ENCODE measurements around the gene SMG5.

The SMG5 gene

DNA sequence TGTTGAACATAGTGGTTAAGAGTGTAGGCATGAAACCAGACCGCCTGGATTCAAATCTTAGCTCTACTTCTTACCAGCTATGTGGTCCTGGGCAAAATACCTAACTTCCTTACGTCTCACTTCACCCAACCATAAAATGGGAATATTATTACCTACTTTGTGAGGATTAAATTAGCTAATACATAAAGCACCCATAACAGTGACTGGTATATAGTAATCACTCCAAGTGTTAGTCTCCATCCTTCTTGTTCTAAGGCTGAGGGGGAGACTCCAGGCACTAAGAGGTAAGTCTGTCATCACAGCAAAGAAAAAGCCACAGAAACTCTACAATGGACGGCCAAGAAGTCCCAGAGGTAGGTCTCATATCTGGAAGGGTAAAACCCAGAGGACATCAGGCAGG lies 2.8 kb downstream of the SMG5 start:
- no peak for DNase-seq

DNA sequence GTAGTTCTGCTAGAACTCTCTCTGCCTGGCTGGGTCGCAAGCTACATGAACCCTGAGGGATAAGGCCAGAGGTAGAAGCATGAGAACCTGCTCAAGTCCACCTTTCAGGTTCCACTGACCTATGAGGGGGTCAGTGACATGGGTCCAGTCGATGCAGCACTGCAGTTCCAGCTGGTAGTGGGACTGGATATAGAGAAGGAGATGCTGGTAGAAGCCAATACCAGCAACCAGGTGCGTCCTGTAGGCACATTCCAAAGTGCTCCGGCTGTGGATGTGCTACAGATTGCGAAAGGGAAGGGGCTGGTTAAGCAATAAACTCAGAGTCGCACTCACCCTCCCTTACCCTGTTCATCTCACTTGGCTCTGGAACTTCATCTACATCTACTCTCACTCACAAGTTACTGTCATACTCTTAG lies 5.7 kb downstream of the SMG5 start:
- no peak for DNase-seq

DNA sequence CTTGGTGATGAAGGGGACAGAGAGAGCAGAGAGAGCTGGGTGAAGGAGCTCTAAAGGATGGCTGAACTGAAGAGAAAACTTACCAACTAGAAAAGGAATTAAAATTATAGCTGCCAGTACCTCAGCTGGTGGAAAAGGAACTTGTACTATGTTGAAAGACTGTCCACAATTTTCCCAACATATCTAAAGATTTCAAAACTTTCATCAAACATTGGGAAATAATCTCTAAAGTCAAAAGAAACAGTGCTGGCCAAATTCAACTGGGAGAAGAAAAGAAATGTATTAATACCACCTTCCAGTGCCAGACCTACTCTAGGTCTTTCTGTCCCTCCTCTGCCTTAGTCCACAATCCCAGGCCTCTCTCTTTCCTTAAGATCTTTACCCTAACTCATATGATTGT lies 6.1 kb downstream of the SMG5 start:
- no peak for DNase-seq

DNA sequence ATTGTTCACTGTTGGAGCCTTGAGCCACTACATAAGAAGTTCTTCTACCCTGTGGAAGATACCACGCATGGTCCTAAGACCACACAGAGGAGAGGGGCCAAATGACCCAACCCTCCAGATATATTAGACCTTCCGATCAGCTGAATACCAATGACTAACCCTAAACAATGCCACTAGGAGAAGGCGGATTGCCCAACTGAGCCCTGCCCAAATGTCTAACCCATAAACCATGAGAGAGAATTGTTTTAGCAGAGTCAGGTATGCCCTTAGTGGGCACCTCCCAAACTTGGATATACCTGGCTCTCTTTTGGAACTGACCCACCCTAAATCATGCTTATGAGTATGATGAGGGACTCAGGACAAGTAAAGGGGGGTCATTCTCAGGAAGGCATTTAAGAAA lies 12.3 kb downstream of the SMG5 start:
- DNase-seq, result no peak

DNA sequence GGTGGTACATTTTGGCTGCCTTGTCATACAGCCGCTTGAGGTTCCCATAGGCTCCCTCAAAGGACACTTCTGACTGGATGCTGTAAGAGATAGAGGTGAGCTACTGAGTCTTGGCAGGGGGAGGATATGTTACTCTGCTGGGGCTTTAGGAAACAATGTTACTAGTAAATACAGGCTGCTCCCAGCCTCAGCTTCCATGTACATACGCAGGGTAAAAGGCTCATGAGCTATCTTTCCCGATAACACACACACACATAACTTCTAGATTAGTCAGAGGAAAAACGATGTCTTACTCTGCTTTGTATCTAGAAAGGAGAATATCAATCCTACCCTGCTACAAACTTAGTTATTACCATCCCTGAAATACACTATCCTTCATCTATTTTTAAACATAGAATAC lies 14.3 kb downstream of the SMG5 start:
- no peak for DNase-seq

DNA sequence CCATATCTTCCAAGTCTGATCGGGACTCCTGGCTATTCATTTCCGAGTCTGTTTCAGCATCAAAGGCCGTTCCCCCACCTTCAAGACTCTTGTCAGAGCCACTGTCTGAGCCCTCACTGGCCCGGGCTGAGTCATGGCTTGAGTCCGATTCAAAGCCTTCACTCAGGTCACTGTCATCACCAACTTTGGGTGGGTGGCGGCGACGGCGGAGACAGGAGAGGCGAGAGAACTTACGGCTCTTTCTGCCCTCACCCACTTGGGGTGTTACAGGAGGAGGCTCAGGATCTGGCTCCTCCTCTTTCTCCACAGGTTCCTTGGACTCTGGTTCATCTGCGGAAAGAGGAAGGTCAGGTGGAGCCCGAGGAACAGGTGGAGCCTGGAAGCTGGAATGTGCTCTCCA lies 16.6 kb downstream of the SMG5 start:
- no peak for DNase-seq

DNA sequence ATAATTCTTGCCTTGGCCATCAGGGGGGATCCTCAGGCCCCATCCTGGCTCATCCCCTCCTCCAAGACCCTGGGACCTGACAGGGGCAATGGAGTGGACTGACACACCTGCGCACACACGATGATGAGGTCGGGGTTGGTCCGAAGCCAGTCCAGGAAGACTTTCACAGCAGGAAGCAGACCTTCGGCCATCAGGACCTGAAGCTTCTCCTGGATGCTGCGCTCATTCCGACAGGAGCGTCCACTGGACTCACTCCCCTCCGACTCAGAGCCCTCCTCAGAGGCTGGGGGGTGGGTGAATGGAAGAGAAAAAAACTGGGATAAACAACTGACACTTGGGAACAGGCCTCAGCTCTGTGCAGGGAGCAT lies 19.4 kb downstream of the SMG5 start:
- DNase-seq, result no peak

DNA sequence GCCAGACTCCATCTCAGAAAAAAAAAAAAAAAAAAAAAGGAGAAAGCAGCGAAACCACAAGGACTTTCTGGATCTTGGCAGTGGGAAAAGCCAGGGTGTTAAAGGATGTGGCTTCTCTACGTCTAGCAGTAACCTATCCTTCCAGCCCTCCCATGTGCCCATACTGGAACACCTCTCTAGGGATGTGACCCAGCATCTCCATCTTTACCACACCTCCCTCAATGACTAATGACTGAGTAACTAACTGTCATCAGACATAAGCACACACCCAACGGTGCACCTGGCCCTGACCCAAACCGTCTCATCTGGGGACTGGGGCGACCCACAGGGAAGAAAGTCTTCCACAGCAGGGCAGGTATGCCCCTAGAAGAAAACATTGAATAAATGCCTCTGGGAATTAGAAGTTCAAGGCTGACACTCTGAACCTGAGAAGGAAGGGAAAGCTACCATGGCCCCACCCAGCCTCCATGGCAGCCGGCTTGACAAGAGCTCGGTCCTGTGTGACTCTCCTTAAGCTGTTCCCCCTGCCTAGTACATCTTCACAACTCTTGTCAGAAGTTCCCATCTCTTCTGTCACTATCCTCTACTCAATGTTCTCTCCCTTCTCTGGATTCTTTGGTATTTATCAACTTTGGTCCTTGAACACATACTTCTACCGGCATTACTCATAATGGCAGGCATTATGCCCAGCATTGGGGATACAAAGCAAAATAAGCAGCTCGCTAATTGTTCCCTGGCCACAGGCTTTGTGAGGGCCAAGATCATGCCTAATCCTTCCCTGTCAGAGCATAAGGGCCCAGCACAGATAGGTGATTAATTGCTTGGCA lies 20.0 kb downstream of the SMG5 start:
- DNase-seq, result no peak

DNA sequence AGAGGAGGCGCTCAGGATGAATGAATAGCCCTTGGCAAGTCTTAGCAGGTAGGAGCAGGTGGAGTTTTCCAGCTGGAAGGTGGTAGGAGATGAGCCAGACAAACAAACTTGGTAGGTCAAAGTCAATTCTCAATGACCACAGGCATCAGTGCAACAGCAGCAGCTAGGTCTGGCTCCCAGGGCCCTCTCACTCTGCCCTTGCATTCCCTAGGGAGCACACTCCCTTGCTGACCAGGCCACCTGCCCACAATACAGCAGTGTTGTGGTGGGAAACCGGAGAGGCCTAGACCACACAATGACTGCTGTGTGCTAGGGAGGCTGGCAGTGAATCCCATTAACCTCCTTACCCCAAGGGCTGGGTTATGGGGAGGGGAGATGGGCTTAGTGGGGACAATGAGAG lies 21.7 kb downstream of the SMG5 start:
- DNase-seq, result no peak

DNA sequence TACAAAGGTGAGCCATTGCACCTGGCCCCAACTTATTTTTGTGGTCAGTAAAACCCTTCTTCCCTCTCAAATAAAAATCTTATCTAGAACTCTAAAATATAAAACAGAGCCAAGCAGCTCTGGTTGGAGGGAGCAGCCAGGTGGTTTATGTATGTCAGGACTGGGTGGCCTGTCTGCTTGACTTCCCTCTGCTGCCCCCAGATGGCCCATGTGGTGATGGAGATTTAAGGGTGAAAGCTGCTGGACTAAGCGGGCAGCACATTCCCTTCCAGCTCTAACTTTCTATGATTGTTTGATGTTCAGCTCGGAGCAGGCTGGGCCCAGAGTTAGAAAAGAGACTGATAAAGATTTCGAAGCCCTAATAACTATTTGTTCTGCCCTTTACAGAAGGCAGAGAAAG lies 22.8 kb downstream of the SMG5 start:
- no peak for DNase-seq

DNA sequence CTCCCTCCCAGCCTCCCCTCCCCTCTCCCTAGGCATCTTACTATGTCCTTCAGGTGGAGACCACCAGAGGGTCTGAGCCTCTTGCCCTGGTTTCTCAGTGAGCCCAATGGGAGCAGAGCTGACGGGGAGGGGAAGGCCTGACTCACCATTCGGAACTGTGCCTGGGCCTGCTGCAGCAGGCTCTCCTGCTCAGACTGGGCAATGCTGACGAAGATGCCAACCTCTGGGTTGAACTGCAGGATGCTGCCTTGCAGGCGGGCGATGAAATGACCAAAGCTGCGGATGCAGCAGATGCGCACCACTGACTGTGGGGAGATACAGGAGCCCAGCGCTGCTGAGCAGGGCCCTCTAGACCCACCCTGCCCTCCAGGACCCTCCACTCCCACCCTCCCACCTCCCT lies 23.8 kb downstream of the SMG5 start:
- DNase-seq, result no peak

DNA sequence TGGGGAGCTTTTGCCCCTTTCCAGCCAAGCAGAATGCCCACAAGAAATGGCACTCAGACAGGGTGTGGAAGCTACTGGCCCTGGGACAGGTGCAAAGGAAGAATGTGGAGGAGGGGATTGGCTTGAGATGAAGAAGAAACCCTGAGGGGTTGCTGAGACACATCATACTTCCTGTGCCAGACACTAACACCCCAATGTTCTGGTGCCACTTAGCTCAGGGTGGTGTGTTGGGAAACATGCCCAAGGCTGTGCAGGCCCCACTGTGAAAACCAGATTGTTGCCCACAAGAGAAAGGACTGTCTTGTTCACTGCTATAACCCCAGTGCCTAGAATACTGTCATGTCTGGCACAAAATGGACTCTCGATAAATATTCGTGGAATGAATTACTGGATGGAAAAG lies 24.9 kb downstream of the SMG5 start:
- no peak for DNase-seq

DNA sequence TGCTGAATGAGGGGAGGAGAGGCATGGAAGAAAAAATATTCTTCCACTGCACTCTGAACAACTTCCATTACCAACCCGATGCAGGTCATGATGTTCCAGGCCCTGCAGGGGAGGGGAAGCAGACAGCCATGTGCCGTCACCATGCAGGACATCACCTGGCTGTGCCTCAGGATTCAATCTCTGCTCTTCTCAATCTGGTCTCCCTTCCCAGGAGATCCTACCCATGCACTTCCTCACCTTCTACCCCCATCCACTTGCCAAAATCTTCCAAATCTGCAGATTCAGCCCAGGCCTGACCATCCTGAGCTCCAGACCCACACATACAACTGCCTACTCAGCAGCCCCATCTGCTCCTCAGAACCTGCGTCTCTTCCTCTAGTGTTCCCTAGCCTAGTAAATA lies 29.0 kb downstream of the SMG5 start:
- DNase-seq, result no peak

DNA sequence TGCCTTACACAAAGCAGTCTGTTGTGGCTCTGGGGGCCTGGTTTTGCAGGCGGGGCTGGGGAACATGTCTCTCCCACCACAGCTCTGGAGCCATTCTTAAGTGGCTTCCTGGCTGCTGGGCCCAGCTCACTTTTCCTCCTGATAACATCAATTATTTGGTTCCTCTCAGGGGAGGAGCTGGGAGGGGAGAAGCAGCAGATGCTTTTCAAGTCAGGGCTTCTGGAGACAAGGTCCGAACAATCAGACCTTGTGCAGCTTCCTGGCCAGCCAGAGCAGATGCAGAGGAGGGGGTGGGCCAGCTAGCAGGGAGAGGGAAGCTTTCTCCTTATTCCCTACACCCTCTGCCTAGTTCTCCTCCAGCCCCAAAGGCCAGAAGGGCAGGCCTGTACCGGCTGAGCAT lies 31.1 kb downstream of the SMG5 start:
- DNase-seq, result no peak

DNA sequence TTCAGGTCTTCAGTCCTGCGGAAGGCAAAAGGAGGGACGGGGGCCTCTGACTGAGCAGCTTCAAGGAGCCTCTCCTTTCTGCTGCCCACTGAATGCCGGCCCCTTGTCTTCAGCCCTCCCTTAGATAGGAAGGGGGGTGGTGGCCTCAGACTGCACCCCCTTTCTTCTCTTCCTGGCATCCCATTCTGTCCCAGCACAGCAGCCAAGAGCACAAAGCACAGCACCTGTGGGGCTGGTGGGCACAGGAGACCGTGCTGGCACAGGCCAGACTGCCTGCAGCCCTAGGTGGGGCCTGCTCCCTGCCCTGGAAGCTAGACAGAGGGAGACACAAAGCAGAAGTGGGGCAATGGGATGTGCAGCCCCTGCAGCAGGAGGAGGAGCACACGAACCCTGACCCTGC lies 33.0 kb downstream of the SMG5 start:
- no peak for DNase-seq

DNA sequence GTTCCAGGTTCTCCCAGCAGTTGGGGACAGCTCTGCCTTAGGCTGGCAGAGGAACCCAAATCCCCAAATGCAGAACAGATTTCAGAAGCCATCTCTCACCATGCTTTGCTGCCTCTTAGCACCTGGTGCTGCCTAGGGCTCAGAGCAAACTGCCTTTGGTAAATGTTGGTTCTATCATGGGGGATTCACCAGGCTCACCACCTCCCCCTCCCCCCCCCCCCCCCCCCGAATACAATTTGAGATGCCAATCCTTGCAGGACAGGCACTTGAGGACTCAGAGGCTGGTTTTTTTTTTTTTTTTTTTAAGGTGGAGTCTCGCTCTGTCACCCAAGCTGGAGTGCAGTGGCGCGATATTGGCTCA lies 34.3 kb downstream of the SMG5 start:
- no peak for DNase-seq

DNA sequence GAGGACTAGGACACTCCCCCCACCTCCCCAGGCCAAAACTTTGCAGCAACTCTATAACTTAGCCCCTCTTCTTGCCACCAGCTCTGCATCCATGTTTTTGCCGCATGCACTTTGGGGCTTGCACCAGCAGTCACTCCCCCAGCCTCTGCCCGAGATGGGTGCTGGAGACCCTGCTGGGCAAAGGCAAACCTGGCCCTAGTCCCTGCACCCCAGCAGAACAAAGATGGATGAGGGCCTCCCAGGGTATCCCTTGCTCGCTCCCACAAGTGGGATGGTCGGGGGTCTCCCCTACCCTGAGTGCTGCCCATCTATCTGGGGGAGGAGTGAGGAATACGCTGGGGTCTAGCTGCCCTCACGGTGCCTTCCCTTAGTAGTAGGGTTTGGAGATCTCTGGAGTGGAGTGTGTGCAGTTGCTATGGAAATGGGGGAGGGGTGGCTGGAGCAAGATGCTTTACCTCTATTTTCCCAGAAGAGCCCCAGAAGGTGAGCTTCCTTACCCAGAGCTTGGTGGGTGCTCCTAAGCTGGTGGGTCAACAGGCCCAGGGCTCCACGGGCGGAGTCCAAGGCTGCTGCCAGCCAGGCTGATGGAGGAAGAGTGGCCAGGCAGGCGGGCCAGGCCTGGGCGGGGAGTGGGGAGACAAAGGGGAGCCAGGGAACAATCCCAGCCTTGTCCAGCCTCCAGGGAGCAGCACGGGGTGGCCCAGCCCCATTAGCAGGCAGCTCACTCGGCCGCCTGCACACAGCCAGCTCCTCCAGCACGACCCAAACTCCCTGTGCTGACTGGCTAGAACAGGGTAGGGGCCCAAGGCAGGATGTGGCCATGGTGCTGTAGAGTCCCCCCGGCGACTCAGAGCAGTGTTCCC lies 34.9 kb downstream of the SMG5 start, which contains the start of gene PAQR6:
TSS of gene PAQR6 (minus strand) at position 597 of the 863 bp plus-strand sequence. CDS start 1,325 bp downstream, outside the sequence.
- no peak for DNase-seq

DNA sequence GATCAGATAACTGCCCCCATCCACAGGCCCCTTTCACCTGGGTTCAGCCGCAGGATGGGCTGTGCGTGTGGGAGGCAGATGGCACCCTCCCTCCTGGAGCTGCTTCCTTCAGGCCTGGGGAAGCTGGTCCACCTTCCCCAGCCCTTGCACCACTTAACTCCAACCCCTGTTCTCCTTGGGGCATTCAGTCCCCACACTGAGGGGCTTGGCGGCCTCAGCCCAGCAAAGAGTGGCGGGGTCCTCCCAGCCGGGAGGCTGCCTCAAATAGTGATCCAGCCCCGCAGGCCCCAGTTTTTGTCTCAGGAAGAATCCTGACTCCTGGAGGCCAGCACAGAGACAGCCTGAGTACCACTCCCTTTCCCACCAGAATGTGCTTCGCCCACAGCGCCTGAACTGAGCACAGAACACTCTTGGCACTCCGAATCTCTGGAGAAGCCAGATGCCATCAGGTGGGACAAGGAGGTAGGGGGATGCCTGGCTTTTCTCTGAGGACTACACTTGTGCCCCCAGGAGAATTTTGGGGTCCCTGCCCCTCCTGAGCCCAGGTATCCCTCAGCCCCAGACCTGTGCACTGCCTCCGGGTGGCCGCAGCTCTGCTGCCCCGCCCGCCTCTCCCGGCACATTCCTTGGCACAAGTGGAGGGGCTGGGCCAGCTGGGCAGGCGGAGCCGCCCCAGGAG lies 35.7 kb downstream of the SMG5 start:
- peak; percentile 11 for DNase-seq

DNA sequence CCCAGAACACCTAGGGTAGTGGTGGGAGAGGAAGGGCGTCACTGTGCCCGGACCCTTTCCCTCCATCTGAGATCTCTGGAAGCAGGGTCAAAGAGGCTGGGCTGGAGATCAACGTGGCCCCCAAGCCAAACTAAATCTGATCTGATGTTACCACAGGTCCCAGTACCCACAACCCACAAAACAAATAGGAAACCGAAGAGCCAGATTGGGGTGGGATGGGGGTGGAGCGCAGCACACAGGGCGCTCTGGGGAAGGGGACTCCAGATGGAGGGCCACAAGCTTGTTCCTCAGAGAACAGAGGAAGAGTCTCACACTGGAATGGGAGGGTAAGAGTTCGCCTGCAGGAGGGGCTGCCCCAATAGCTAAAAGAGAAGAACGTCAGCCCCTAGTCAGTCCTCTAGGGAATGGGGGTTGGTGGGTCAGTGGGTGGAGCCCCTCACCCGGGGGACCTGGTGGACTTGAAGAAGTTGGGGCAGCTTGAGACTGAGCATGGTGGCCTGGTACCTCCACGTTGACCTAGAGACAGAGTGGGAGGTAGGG lies 36.3 kb downstream of the SMG5 start:
- no peak for DNase-seq

DNA sequence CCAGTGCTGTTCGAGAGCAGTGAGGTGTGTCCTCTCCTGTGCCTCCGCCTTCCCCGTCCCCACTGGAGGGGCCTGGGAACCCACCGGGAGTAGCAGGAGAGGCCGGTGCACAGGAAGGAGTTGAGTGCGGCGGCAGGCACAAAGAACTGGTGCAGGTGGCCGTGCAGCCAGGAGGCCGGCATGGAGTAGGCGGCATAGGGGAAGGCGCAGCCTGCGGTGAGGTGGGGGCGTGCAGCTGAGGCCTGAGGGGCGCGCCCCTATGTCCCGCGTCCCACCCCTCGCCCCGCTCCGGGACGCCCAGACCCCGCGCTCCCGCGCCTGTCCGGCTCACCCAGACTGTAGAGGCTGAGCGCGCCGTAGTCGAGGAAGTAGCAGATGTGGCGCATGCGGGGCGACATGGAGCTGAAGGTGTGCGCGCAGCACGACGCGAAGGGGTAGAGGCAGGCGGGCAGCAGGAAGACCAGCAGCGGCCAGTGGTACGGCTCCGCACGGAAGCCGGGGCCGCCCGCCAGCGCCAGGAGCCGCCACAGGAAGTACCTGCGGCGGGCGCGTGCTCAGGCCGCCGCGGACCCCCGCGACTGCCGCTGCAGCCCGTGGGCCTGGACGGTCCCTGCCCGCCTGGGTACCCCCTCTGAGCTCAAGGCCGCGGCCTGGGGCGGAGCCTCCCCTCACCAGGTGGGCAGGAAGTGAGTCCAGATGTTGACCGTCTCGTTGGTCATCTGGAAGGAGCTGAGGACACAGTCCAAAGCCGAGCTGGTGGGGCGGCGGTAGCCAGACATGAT lies 37.0 kb downstream of the SMG5 start:
- peak; percentile 66 for DNase-seq

DNA sequence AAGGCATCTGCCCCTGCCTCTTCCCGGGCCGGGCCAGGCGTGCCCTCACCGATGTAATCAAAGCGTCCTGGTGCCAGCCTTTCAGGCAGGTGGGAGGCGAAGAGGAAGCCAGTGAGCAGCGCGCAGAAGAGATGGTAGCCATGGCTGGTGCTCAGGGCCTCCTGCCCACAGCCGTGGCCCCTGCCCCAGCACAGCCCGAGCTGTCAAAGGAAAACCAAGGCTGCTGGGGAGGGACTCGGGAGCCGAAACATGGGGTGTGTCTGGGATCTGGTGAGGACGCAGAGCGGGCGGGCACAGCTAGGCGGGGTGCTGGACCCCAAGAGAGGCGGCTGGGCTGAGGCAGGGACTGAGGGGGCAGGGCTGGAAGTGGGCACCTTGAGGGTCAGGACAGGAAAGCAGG lies 37.9 kb downstream of the SMG5 start:
- DNase-seq, result no peak

DNA sequence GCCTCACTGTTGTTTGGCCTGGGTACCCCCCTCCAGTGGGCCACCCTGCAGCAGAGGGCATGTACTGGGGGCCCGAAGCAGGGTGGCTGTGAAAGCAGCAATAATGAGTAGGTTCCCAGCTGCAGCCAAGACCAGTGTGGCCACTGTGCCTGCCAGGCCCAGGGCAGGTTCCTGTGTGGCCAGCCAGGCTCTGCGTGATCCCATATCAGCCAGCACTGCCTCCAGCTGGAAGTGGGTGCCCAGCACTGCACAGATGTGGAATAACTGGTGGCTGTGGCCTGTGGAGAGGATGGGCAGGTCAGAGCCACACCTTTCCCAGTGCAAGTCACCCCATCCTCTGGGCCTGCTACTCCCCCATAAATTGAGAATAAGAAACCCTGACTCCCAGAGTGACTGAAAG lies 38.5 kb downstream of the SMG5 start:
- DNase-seq, result no peak

DNA sequence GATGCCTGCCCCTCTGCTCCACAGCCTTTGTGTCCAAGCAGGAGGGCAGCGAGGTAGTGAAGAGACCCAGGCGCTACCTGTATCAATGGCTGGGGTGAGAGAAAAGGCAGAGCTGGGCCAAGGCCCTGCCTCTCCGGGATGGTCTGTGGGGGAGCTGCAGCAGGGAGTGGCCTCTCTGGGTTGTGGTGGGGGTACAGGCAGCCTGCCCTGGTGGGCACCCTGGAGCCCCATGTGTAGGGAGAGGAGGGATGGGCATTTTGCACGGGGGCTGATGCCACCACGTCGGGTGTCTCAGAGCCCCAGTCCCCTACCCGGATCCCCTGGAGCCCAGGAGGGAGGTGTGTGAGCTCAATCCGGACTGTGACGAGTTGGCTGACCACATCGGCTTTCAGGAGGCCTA lies 39.9 kb downstream of the SMG5 start:
- no peak for DNase-seq
